ENCODE measurements around the gene LRP6. TPM values are rescaled to one million over a fixed set of nuclear protein-coding genes. Genes with fewer than 3 reads are reported as not detected.

LRP6 gene
- total RNA-seq, 1 experiment from 2014 or later, result 72.8 TPM

DNA sequence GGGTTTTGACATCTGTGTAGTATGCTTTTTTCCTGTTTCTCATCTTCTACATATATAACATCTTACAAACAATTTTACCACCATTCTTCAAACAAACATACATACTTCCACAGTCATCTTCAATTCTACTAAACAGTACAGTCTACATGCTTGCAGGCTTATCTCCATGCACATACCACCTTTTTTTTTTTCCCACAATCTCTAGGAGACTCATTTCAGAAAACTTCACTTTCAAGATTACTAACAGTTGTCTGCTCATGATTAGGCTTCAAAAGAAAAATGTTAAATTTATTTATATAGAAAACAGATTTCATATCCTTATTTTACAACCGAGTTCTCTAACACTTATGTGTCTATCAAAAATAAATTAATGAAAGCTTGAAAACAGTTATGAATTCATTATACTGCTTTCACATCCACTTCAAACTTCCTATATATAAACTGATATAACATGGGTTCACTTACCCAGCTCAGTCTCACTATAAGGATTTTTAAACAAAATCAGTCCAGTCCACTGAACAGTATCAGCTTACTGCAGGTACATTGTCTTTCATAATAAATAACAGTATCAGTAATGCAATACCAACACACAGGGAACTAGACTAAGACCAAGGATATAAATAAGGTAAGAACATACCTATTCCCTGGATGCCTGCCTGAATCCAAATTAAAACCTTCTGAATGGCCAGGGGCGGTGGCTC, 42.5 kb downstream of the LRP6 start:
- no peak overlapping the region; the same call in 1 of the 2 replicates for H3K27ac Mint-ChIP-seq
- peaks cover 5% of the 10 kb centered on the region for H3K9me3 Mint-ChIP-seq
- TF ChIP-seq ZNF138 (CRISPR knock-in tag; conservative IDR thresholded peaks at IDR 0.05) (no peak), FOXK1 (CRISPR knock-in tag; IDR thresholded peaks at IDR 0.05) (no peak), ZNF317 (CRISPR knock-in tag; IDR thresholded peaks at IDR 0.05; ENCODE audit: borderline replicate concordance, low read depth) (no peak), JAZF1 (CRISPR knock-in tag; IDR thresholded peaks at IDR 0.05) (no peak), MXD4 (CRISPR knock-in tag; IDR thresholded peaks at IDR 0.05; ENCODE audit: borderline replicate concordance) (no peak), TP53 (CRISPR knock-in tag; IDR thresholded peaks at IDR 0.05) (no peak), ATF1 (CRISPR knock-in tag; IDR thresholded peaks at IDR 0.05) (no peak), ZMAT4 (CRISPR knock-in tag; IDR thresholded peaks at IDR 0.05) (no peak), GTF2I (CRISPR knock-in tag; conservative IDR thresholded peaks at IDR 0.05) (no peak)
- TF ChIP-seq, protein P1, sequence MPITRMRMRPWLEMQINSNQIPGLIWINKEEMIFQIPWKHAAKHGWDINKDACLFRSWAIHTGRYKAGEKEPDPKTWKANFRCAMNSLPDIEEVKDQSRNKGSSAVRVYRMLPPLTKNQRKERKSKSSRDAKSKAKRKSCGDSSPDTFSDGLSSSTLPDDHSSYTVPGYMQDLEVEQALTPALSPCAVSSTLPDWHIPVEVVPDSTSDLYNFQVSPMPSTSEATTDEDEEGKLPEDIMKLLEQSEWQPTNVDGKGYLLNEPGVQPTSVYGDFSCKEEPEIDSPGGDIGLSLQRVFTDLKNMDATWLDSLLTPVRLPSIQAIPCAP (CRISPR knock-in tag; IDR thresholded peaks at IDR 0.05), result no peak
- TF ChIP-seq, protein P2, sequence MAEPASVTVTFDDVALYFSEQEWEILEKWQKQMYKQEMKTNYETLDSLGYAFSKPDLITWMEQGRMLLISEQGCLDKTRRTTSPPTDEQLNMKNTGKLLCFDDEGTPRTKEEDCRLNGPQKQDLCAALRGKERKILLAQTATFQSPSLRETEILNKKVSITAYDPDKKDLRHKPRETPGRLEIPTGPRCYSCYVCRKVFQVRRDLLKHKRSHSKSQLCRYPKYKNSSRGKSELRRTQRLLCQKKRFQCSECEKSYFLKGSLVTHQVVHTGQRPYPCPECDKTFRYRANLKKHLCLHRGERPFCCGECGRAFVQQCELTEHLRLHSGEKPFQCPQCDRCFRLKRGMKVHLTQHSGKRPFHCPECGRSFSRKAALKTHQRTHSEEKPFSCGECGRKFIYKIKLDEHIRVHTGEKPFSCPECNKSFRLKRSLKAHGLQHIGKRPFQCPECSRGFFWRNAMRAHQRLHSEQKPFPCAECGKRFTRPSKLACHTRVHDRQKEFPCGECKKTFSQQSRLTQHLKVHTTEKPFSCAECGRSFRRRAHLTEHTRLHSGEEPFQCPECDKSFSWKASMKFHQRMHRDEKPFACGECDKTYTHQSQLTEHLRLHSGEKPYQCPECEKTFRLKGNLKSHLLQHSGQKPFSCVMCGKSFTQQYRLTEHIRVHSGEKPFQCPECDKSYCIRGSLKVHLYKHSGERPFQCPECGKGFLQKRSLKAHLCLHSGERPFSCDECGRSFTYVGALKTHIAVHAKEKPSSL (CRISPR knock-in tag; conservative IDR thresholded peaks at IDR 0.05), result no peak
- ChIA-PET CTCF (no interaction called here), POLR2A (interaction anchor here (0.6 kb wide), 1 partner anchor 134 kb away, joined by 3 read pairs; no protein-coding TSS in a partner anchor)
- H3K4me3 Mint-ChIP-seq, result no peak overlapping the region
- H3K4me1 Mint-ChIP-seq, result peaks cover 61% of the 10 kb centered on the region
- H3K36me3 Mint-ChIP-seq, result peaks cover 3% of the 10 kb centered on the region; the same call in 1 of the 2 replicates
- DNase-seq (ENCODE audit: low spot score) (no peak), ATAC-seq (no peak)
- H3K27me3 Mint-ChIP-seq (ENCODE audit: low read depth), result no peaks in the 10 kb centered on the region

GRCh38 chr12:12221560-12221959, 45.3 kb downstream of the LRP6 start:
- Mint-ChIP-seq H3K36me3 (peaks cover 3% of the 10 kb centered on the region; the same call in 1 of the 2 replicates), H3K4me1 (peaks cover 53% of the 10 kb centered on the region), H3K4me3 (no peak overlapping the region), H3K9me3 (peaks cover 5% of the 10 kb centered on the region), H3K27me3 (ENCODE audit: low read depth) (no peaks in the 10 kb centered on the region), H3K27ac (0 out of 2 replicates have a peak overlapping the region, but pooled peaks have one; percentile 5)
- DNase-seq (ENCODE audit: low spot score), result no peak
- ChIA-PET CTCF (no interaction called here), POLR2A (no interaction called here)
- no peak for TF ChIP-seq CREB1 (CRISPR knock-in tag; IDR thresholded peaks at IDR 0.05)
- TF ChIP-seq ZNF138 (CRISPR knock-in tag; conservative IDR thresholded peaks at IDR 0.05), result no peak
- TF ChIP-seq USF2 (CRISPR knock-in tag; IDR thresholded peaks at IDR 0.05), result no peak
- TF ChIP-seq, protein P3, sequence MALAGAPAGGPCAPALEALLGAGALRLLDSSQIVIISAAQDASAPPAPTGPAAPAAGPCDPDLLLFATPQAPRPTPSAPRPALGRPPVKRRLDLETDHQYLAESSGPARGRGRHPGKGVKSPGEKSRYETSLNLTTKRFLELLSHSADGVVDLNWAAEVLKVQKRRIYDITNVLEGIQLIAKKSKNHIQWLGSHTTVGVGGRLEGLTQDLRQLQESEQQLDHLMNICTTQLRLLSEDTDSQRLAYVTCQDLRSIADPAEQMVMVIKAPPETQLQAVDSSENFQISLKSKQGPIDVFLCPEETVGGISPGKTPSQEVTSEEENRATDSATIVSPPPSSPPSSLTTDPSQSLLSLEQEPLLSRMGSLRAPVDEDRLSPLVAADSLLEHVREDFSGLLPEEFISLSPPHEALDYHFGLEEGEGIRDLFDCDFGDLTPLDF (CRISPR knock-in tag; IDR thresholded peaks at IDR 0.05), result no peak
- TF ChIP-seq, protein P4, sequence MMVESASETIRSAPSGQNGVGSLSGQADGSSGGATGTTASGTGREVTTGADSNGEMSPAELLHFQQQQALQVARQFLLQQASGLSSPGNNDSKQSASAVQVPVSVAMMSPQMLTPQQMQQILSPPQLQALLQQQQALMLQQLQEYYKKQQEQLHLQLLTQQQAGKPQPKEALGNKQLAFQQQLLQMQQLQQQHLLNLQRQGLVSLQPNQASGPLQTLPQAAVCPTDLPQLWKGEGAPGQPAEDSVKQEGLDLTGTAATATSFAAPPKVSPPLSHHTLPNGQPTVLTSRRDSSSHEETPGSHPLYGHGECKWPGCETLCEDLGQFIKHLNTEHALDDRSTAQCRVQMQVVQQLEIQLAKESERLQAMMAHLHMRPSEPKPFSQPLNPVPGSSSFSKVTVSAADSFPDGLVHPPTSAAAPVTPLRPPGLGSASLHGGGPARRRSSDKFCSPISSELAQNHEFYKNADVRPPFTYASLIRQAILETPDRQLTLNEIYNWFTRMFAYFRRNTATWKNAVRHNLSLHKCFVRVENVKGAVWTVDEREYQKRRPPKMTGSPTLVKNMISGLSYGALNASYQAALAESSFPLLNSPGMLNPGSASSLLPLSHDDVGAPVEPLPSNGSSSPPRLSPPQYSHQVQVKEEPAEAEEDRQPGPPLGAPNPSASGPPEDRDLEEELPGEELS (CRISPR knock-in tag; IDR thresholded peaks at IDR 0.05), result no peak
- TF ChIP-seq RELA (CRISPR knock-in tag; IDR thresholded peaks at IDR 0.05; ENCODE audit: borderline replicate concordance), result no peak
- TF ChIP-seq, protein P1 (CRISPR knock-in tag; IDR thresholded peaks at IDR 0.05), result no peak
- TF ChIP-seq NR2C2 (CRISPR knock-in tag; IDR thresholded peaks at IDR 0.05), result no peak
- TF ChIP-seq ZSCAN18 (CRISPR knock-in tag; IDR thresholded peaks at IDR 0.05), result no peak
- no peak for TF ChIP-seq ZNF121 (CRISPR knock-in tag; IDR thresholded peaks at IDR 0.05)
- TF ChIP-seq ELF4 (CRISPR knock-in tag; IDR thresholded peaks at IDR 0.05; ENCODE audit: low read depth), result no peak
- TF ChIP-seq TCF7 (CRISPR knock-in tag; IDR thresholded peaks at IDR 0.05; ENCODE audit: low read depth), result no peak
- ATAC-seq, result no peak

Data from WTC11 (cell line).